CD14-positive monocyte (primary cell): Measurements from ENCODE around the gene CFLAR. TPM values are rescaled to one million over a fixed set of nuclear protein-coding genes. Genes with fewer than 3 reads are reported as not detected.

Source experiments
- DNase-seq, 3 donors: peaks; one replicate each; pipeline ENCODE4 v3.0.0-alpha.2; 2011 to 2022
- H2AFZ ChIP-seq: 2 replicates; pipeline ENCODE4 v1.6.0; 2012; ENCODE audit warnings: mild to moderate bottlenecking, low read depth, low read length, inconsistent platforms; ENCODE audit not compliant: insufficient read depth, poor library complexity, severe bottlenecking
- H3K27ac ChIP-seq, 2 donors: 1 replicate in 1 of 2; 2 replicates in 1 of 2; pipeline ENCODE4 v1.5.1; 2012 to 2013; ENCODE audit warnings: low read length in 2 of 2, control low read depth in 1 of 2, inconsistent platforms in 1 of 2, low read depth in 1 of 2, mild to moderate bottlenecking in 1 of 2
- H3K27me3 ChIP-seq, 2 donors: one replicate each; pipeline versions ENCODE4 v1.6.0 to v1.6.1; 2011 to 2013; ENCODE audit warnings: low read length in 2 of 2; ENCODE audit not compliant: control insufficient read depth in 2 of 2, insufficient read depth in 2 of 2
- H3K36me3 ChIP-seq, 2 donors: replicated peaks in 1 of 2; 1 replicate in 1 of 2; 2 replicates in 1 of 2; pipeline versions ENCODE4 v1.5.1 to v1.6.1; 2012 to 2013; ENCODE audit warnings: low read length in 2 of 2, control low read depth in 1 of 2, inconsistent platforms in 1 of 2, mild to moderate bottlenecking in 1 of 2; ENCODE audit not compliant: insufficient read depth in 2 of 2, control insufficient read depth in 1 of 2
- H3K4me1 ChIP-seq, 2 donors: 1 replicate in 1 of 2; 2 replicates in 1 of 2; pipeline versions ENCODE4 v1.5.1 to v1.6.1; 2012 to 2013; ENCODE audit warnings: low read length in 2 of 2, control low read depth in 1 of 2, inconsistent platforms in 1 of 2, mild to moderate bottlenecking in 1 of 2, moderate library complexity in 1 of 2; ENCODE audit not compliant: insufficient read depth in 2 of 2, control insufficient read depth in 1 of 2
- H3K4me2 ChIP-seq: replicated peaks from 2 replicates; pipeline ENCODE3; 2012; ENCODE audit warnings: low read length, moderate library complexity, mild to moderate bottlenecking; ENCODE audit not compliant: poor library complexity, severe bottlenecking; ENCODE audit errors: extremely low read depth
- H3K4me3 ChIP-seq, 3 experiments: fragments of 200-600 bp in 1 of 3; sonication (generic) in 1 of 3; replicated peaks in 1 of 3; 1 replicate in 2 of 3; 2 replicates in 1 of 3; pipeline ENCODE4 v1.5.1; 2011 to 2013; ENCODE audit warnings: low read length in 3 of 3, mild to moderate bottlenecking in 3 of 3, control low read depth in 2 of 3, low read depth in 2 of 3, inconsistent platforms in 1 of 3, moderate library complexity in 1 of 3
- H3K79me2 ChIP-seq: 2 replicates; pipeline ENCODE4 v1.6.0; 2012; ENCODE audit warnings: mild to moderate bottlenecking, control low read depth, inconsistent platforms, low read length, moderate library complexity; ENCODE audit not compliant: insufficient read depth
- H3K9ac ChIP-seq: 2 replicates; pipeline ENCODE4 v1.6.0; 2017; ENCODE audit warnings: low read length, mild to moderate bottlenecking; ENCODE audit not compliant: insufficient read depth, poor library complexity, severe bottlenecking
- H3K9me3 ChIP-seq, 2 donors: replicated peaks in 1 of 2; 1 replicate in 1 of 2; 2 replicates in 1 of 2; pipeline versions ENCODE4 v1.5.1 to v1.6.1; 2012 to 2013; ENCODE audit warnings: low read length in 2 of 2, control low read depth in 1 of 2; ENCODE audit not compliant: control insufficient read depth in 1 of 2, insufficient read depth in 1 of 2
- H4K20me1 ChIP-seq: 2 replicates; pipeline ENCODE4 v1.6.0; 2012; ENCODE audit warnings: mild to moderate bottlenecking, low read length, control low read depth, moderate library complexity; ENCODE audit not compliant: insufficient read depth
- H3K27ac Mint-ChIP-seq, 7 donors: one replicate each; pipeline ENCODE4 v1.8.0; 2020; ENCODE audit warnings: mild to moderate bottlenecking in 7 of 7, mixed read lengths in 7 of 7, moderate library complexity in 6 of 7, inconsistent platforms in 2 of 7
- H3K27me3 Mint-ChIP-seq, 3 donors: one replicate each; pipeline ENCODE4 v1.8.0; 2021 to 2022; ENCODE audit warnings: low read depth in 3 of 3, mild to moderate bottlenecking in 3 of 3, mixed read lengths in 3 of 3, moderate library complexity in 3 of 3, inconsistent platforms in 1 of 3
- H3K36me3 Mint-ChIP-seq, 2 donors: one replicate each; pipeline ENCODE4 v1.8.0; 2020; ENCODE audit warnings: mixed read lengths in 2 of 2, inconsistent platforms in 1 of 2, mild to moderate bottlenecking in 1 of 2
- H3K4me1 Mint-ChIP-seq: one replicate; pipeline ENCODE4 v1.8.0; 2020; ENCODE audit warnings: mild to moderate bottlenecking, mixed read lengths
- H3K4me3 Mint-ChIP-seq, 2 donors: one replicate each; pipeline ENCODE4 v1.8.0; 2020; ENCODE audit warnings: mild to moderate bottlenecking in 2 of 2, mixed read lengths in 2 of 2, moderate library complexity in 1 of 2
- H3K9me3 Mint-ChIP-seq, 7 donors: one replicate each; pipeline ENCODE4 v1.8.0; 2020 to 2022; ENCODE audit warnings: mixed read lengths in 7 of 7, mild to moderate bottlenecking in 6 of 7, moderate library complexity in 6 of 7, inconsistent platforms in 2 of 7
- CTCF ChIP-seq: fragments of 200-600 bp; IDR thresholded peaks from one replicate; pipeline ENCODE4 v1.8.0; 2022; ENCODE audit warnings: antibody characterized with exemption, mild to moderate bottlenecking
- WGBS: methylation state at CpG from one replicate; pipeline ENCODE4 v1.1.5; 2013; ENCODE audit warnings: missing lambda C conversion rate; ENCODE audit not compliant: insufficient coverage; 5-methylcytosine and 5-hydroxymethylcytosine counted together
- intact Hi-C, 2 donors: fragments of 100-400 bp; cut with micrococcal nuclease; formaldehyde crosslinking; loops; one replicate each; pipeline versions ENCODE4 v1.15.0 to v1.15.1; 2023
- polyA plus RNA-seq, 3 donors: library from polyadenylated mRNA; depleted of rRNA in 1 of 3; unstranded in 2 of 3; stranded (reverse) in 1 of 3; fragments of 300-500 nt in 2 of 3; fragments of >200 nt in 1 of 3; fragmentation: Illumina TruSeq in 2 of 3; gene quantifications; 1 replicate in 2 of 3; 2 replicates in 1 of 3; pipeline ENCODE4 v1.2.3, GENCODE V29; 2012 to 2021

The CFLAR gene
- polyA plus RNA-seq, 3 donors = 79.4 to 149 (median 79.5) TPM

- Histone ChIP-seq H3K79me2 (peaks cover 84% of the 10 kb centered on the region), H4K20me1 (peaks cover 65% of the 10 kb centered on the region), H3K27me3 (no peaks in the 10 kb centered on the region), H3K9ac (peak overlapping the region; percentile 58), H3K9me3 (no peaks in the 10 kb centered on the region), H3K27ac (peak overlapping the region; percentile 94 to 96), H3K36me3 (peaks cover 69 to 79% of the 10 kb centered on the region in 2 donors), H3K4me3 (peak overlapping the region in 2 of 3 experiments; percentile 30 to 51), H3K4me1 (peaks cover 73 to 76% of the 10 kb centered on the region in 2 donors), H2AFZ (peak overlapping the region; percentile 4), H3K4me2 (peak overlapping the region; percentile 66)
- Mint-ChIP-seq H3K27me3 (peaks cover 0 to 2% (median 0%) of the 10 kb centered on the region in 3 donors), H3K4me3 (peak overlapping the region; percentile 45 to 67), H3K9me3 (peaks cover 0 to 2% (median 0%) of the 10 kb centered on the region in 7 donors), H3K4me1 (peaks cover 73% of the 10 kb centered on the region), H3K36me3 (peaks cover 66 to 82% of the 10 kb centered on the region in 2 donors), H3K27ac (peak overlapping the region; percentile 98 to 100 (median 99))
- no peak for TF ChIP-seq CTCF
- WGBS = 56% methylated on average over 3 of the region's 8 CpGs
- DNase-seq = peak; percentile 65 to 87 (median 82)
- intact Hi-C loops = no loop called here
Observed at GRCh38 chr2:201151127-201151981, 35.4 kb downstream of the CFLAR start.

GRCh38 chr2:201152517-201152916 lies 36.6 kb downstream of the CFLAR start:
- H2AFZ ChIP-seq = no peak overlapping the region
- H3K4me1 Mint-ChIP-seq = peaks cover 84% of the 10 kb centered on the region
- peaks cover 0 to 2% (median 0%) of the 10 kb centered on the region in 7 donors for H3K9me3 Mint-ChIP-seq
- no peaks in the 10 kb centered on the region for H3K27me3 ChIP-seq
- H3K27ac ChIP-seq = peak overlapping the region; percentile 94 to 96
- DNase-seq = no peak
- peaks cover 63% of the 10 kb centered on the region for H4K20me1 ChIP-seq
- peaks cover 0 to 2% (median 0%) of the 10 kb centered on the region in 3 donors for H3K27me3 Mint-ChIP-seq
- H3K9ac ChIP-seq = no peak overlapping the region
- peaks cover 83% of the 10 kb centered on the region for H3K79me2 ChIP-seq
- no peaks in the 10 kb centered on the region for H3K9me3 ChIP-seq
- no peak for TF ChIP-seq CTCF
- H3K36me3 Mint-ChIP-seq = peaks cover 58 to 82% of the 10 kb centered on the region in 2 donors
- intact Hi-C loops = no loop called here
- peak overlapping the region; percentile 93 to 100 (median 99) for H3K27ac Mint-ChIP-seq
- no peak overlapping the region for H3K4me3 ChIP-seq
- peaks cover 60 to 78% of the 10 kb centered on the region in 2 donors for H3K36me3 ChIP-seq
- H3K4me2 ChIP-seq = no peak overlapping the region
- peaks cover 85 to 88% of the 10 kb centered on the region in 2 donors for H3K4me1 ChIP-seq
- H3K4me3 Mint-ChIP-seq = no peak overlapping the region
- WGBS = no CpG with 5 or more reads among the region's 1 CpG
